HL-60/S4 treated with retinoic acid at 250 ng/mL for 4 days and 3 days (cell line): ENCODE data around the gene NRXN2.

ENCODE experiments used
- in situ Hi-C: fragments of 300-500 bp; cut with MboI; formaldehyde crosslinking; loops from 2 replicates; pipeline ENCODE4 v1.7.0; 2022; ENCODE audit warnings: low sequenced_read_pairs

The NRXN2 gene

DNA sequence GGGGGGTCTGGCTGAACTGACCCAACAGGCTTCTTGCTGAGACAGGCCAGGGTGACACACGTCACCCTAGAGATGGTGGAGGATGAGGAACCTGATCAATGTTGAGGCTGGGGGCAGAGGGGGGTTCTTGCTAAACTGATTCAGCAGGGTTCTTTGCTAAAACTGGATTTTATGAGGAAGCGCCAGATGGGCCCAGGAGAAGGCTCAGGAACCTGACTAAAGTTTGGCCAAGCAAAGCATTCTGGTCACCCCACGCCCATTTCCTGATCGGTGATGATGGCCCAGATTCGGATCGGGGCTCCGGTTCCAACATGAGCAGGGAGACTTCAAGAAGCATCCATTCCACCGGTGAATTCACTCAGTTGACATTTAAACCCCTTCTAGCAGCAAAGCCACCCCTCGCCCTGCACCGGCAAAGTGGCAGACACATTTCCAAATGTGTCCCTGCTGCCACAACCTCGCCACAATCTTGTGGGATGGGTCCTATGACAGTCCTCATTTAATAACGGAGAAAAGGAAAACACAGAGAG is 166.2 kb downstream of the NRXN2 start:
- in situ Hi-C loops, result no loop called here
